ENCODE results near the gene OSBPL8. TPM values are rescaled to one million over a fixed set of nuclear protein-coding genes. Genes with fewer than 3 reads are reported as not detected.

OSBPL8 gene
- total and polyA plus RNA-seq, 9 of the 15 experiments (the other 6 are each of a cell fraction or from before 2014, with no cell fraction given) = 17.4 to 82.7 (median 42.8) TPM

DNA sequence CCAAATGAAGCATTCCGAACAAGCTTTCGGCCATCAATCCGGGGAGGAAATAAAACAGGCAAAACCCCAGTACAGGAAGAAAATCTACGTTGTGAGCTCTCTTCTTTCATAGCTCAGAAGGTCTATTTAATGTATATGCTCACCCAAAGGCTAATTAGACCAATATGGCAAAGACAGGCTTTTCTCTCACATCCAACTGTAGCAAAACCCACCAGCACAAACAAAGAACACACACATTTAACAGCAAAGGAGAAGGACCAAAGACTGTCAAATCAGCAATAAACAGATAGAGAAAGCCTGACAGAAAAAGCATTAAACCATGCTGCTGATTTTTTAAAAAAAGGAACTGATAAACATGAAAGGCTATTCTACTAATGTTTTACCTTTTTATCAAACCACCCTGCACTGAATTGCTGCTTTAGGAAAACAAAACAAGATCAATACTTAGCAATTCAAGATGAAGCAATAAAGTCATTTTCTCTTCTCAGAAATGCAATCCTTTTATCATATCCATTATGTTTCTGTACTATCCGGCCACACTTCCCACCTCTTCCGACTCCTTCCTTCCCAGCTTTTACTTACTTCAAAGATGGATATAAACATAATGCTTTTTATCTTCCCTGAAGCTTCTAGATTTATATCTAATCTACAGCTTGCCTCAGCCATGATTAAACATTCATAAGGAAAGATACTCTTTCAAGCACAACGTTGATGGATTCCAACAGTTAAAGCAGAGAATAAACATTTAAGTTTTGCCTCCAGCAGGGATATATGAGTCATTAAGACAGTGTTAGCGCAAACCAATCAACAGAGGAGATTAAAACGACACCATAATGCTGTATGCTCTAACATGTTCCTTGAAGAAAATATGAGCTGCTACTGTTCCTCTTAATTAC, 136.8 kb downstream of the OSBPL8 start:
- in situ Hi-C loops (cut with MboI) = no loop called here

More for the DNA sequence above, 136.8 kb downstream of the OSBPL8 start:
- Histone ChIP-seq H3K4me1 (replicated peaks in 1 of 2; ENCODE audit: control insufficient read depth in 2 of 2, insufficient read depth in 2 of 2, low read length in 2 of 2) (no peaks in the 10 kb centered on the region), H3K27me3 (ENCODE audit: control insufficient read depth in 2 of 2, insufficient read depth in 2 of 2, low read length in 2 of 2) (no peaks in the 10 kb centered on the region), H3K79me2 (ENCODE audit: control insufficient read depth, insufficient read depth, low read length) (peaks cover 14% of the 10 kb centered on the region; the same call in 2 of the 3 replicates), H3K9me1 (ENCODE audit: control insufficient read depth, insufficient read depth, low read length) (no peaks in the 10 kb centered on the region), H3K9ac (ENCODE audit: insufficient read depth in 1 of 2, low read depth in 2 of 2, low read length in 2 of 2) (no peak overlapping the region), H3K36me3 (ENCODE audit: control insufficient read depth, insufficient read depth, low read length) (no peaks in the 10 kb centered on the region), H4K20me1 (replicated peaks; ENCODE audit: control insufficient read depth, insufficient read depth, low read length) (no peaks in the 10 kb centered on the region), H2AFZ (ENCODE audit: low read depth, low read length) (no peak overlapping the region), H3K4me2 (ENCODE audit: insufficient read depth, low read length) (no peak overlapping the region), H3K27ac (ENCODE audit: extremely low read depth, low read depth, low read length) (no peak overlapping the region), H3K9me3 (replicated peaks; ENCODE audit: control insufficient read depth, insufficient read depth, low read depth, low read length) (peaks cover 9% of the 10 kb centered on the region; the same call in 1 of the 2 replicates), H3K4me3 (no peak overlapping the region)
- intact Hi-C loops (cut with micrococcal nuclease) = no loop called here
- BruUV-seq (replicated peaks) = no TSS peak
- POLR2A ChIA-PET = interaction anchor here (0.6 to 1.1 kb wide), 5 partner anchors 10 to 515 kb away, joined by 3 read pairs; no protein-coding TSS in a partner anchor
- FAIRE-seq (peak; percentile 58), DNase-seq (ENCODE audit: extremely low read depth in 1 of 4, low spot score in 3 of 4) (peak in 2 of 4 experiments; percentile 7 to 16), ATAC-seq (0 out of 3 replicates have a peak, but pooled peaks have one; percentile 39)
- TF ChIP-seq MAFF (IDR thresholded peaks at IDR 0.05; ENCODE audit: low read length) = peak; percentile 77
- TF ChIP-seq ZNF316 (IDR thresholded peaks at IDR 0.05) = peak; percentile 95
- TF ChIP-seq ILK (tag; IDR thresholded peaks at IDR 0.05; ENCODE audit: borderline replicate concordance, low read depth) = no peak
- peak; percentile 61 for TF ChIP-seq FOSL1 (tag; conservative IDR thresholded peaks at IDR 0.05)
- peak; percentile 71 for TF ChIP-seq MAFK (IDR thresholded peaks at IDR 0.05; ENCODE audit: low read length)
- TF ChIP-seq C11orf30 (IDR thresholded peaks at IDR 0.05; ENCODE audit: low read depth) = peak; percentile 92
- TF ChIP-seq GABPA (tag; conservative IDR thresholded peaks at IDR 0.05; ENCODE audit: low read depth) = no peak
- peak; percentile 50; the same call in 1 of the 2 replicates for TF ChIP-seq JUND (IDR thresholded peaks at IDR 0.05; ENCODE audit: borderline replicate concordance, low read depth, low read length)
- TF ChIP-seq JUND (tag; IDR thresholded peaks at IDR 0.05; ENCODE audit: borderline replicate concordance, low read depth, low read length) = peak; percentile 21; the same call in 1 of the 3 replicates
- peak; percentile 84 for TF ChIP-seq MAFG (tag; conservative IDR thresholded peaks at IDR 0.05)
- TF ChIP-seq MYNN (IDR thresholded peaks at IDR 0.05) = no peak
- TF ChIP-seq MYNN (CRISPR knock-in tag; IDR thresholded peaks at IDR 0.05) = no peak
- 66% methylated on average over 9 of the region's 9 CpGs for WGBS (ENCODE audit: insufficient coverage, low coverage, missing lambda C conversion rate)
- CTCF ChIA-PET (ENCODE audit: low intra/inter-chr PET ratio) = no interaction called here
